Subcutaneous adipose tissue (tissue), 4 donors: ENCODE data around the gene TRMT5. TPM values are rescaled to one million over a fixed set of nuclear protein-coding genes. Genes with fewer than 3 reads are reported as not detected.

Experiments
- total RNA-seq, 4 donors: library from RNA; depleted of rRNA; stranded (reverse); fragments of >200 nt; gene quantifications; one replicate each; pipeline ENCODE4 v1.1.0, GENCODE V29; 2016
- TF ChIP-seq, protein P1 (sequence below): fragments of 450-650 bp; IDR thresholded peaks from one replicate; pipeline ENCODE4 v1.5.1; 2016; ENCODE audit warnings: low read depth, mild to moderate bottlenecking, control low read depth, antibody characterized with exemption, moderate library complexity

Gene TRMT5
- total RNA-seq, 4 donors from 2014 or later, result 10.2 to 18.1 (median 13.0) TPM

GRCh38 chr14:60944204-60944603, 36.7 kb downstream of the TRMT5 start:
- TF ChIP-seq, protein P1, sequence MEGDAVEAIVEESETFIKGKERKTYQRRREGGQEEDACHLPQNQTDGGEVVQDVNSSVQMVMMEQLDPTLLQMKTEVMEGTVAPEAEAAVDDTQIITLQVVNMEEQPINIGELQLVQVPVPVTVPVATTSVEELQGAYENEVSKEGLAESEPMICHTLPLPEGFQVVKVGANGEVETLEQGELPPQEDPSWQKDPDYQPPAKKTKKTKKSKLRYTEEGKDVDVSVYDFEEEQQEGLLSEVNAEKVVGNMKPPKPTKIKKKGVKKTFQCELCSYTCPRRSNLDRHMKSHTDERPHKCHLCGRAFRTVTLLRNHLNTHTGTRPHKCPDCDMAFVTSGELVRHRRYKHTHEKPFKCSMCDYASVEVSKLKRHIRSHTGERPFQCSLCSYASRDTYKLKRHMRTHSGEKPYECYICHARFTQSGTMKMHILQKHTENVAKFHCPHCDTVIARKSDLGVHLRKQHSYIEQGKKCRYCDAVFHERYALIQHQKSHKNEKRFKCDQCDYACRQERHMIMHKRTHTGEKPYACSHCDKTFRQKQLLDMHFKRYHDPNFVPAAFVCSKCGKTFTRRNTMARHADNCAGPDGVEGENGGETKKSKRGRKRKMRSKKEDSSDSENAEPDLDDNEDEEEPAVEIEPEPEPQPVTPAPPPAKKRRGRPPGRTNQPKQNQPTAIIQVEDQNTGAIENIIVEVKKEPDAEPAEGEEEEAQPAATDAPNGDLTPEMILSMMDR, result no peak

GRCh38 chr14:60943637-60944032, 37.2 kb downstream of the TRMT5 start:
- TF ChIP-seq, protein P1, result no peak

DNA sequence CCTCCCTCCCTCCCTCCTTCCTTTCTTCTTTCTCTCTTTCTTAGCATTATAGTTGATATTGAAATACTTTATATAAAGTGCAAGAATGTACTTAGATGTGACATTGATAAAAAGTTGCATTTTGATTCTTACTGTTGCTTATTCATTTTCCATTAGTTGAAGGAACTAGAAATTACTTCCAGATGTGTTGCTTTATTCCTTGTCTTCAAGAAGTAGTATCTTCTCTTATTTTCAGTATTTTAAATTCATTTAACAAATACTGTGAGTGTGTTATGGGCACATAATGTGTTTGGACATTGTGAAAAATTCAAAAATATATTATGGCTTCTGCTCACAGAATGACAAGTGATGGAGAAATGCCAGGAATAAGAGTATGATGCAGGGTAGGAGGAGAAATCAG, 45.6 kb downstream of the TRMT5 start:
- TF ChIP-seq, protein P1, result no peak

- TF ChIP-seq, protein P1, result no peak
Observed at GRCh38 chr14:60933920-60934655, 46.8 kb downstream of the TRMT5 start.

DNA sequence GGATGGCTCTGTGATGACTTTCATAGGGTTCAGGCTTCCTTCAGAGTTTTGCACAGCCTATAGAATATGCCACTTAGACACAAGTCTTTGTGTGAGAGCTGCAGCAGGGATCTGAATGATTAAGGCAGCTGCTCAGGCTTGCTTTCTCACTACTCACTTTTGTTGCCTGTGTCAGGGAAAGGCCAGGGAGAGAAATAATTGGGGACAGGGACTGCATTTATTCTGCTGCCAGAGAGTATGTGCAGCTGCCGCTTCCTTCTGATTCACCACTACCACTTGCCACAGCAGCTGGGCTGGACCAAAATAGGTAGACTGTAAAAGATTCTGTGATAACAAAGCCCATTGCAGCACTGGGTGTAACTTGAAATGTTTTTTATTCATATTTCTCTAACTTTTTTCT, 49.7 kb downstream of the TRMT5 start:
- TF ChIP-seq, protein P1, result no peak

- TF ChIP-seq, protein P1, result no peak
Observed at GRCh38 chr14:60926002-60926401, 54.9 kb downstream of the TRMT5 start.

- TF ChIP-seq, protein P1, result no peak
Observed at GRCh38 chr14:60925286-60925685, 55.6 kb downstream of the TRMT5 start.
